ENCODE results near the gene JHY.

GRCh38 chr11:122923302-122923701 lies 40.7 kb downstream of the JHY start:
- TF ChIP-seq CTCF (IDR thresholded peaks at IDR 0.05; ENCODE audit: insufficient read depth, low read length) (no peak), REST (IDR thresholded peaks at IDR 0.05; ENCODE audit: insufficient replicate concordance, low read depth) (no peak), POLR2AphosphoS5 (IDR thresholded peaks at IDR 0.05; ENCODE audit: low read depth) (no peak), SPI1 (IDR thresholded peaks at IDR 0.05; ENCODE audit: borderline replicate concordance, low read depth) (no peak)

Data from HL-60 (cell line).